ENCODE results near the gene AASS.

AASS gene

DNA sequence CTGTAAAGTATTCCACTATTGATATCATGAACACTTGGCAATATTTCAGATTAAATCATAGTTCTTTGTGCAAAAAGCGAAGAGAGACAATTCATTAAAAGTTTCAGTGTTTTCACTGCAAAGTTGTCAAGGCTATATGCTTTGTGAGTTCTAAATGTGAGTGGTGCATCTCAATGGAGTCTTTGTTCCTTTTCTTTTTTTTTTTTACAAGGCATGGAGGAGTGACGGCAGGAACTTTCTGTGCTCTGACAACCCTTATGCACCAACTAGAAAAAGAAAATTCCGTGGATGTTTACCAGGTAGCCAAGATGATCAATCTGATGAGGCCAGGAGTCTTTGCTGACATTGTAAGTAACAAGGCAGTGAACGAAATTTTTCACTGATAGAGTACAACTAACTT lies 84.5 kb downstream of the AASS start:
- H3K4me3 ChIP-seq (replicated peaks; ENCODE audit: low read depth, low read length) = no peak overlapping the region
- no peak for DNase-seq (ENCODE audit: extremely low read depth, low read depth)
- no peak for TF ChIP-seq CTCF (IDR thresholded peaks at IDR 0.05; ENCODE audit: low read depth, low read length, missing control alignments)

DNA sequence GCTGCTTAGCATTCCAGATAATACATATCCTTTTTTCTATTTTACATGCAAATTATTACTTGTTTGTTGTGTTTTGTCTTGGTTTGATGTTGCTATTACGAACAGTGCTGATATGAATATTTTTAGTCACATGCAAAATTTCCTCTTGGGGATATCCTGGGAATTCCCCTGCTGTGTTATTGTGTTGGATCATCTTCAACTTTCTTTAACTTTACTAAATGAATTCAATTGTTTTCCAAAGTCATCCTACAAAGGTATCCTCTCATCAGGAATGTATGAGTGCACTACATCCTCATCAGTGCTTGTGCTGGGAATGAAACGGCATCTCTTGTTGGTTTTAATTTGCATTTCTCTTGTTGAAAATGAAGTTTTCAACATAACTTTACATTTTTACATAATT lies 87.1 kb downstream of the AASS start:
- TF ChIP-seq CTCF (IDR thresholded peaks at IDR 0.05; ENCODE audit: low read depth, low read length, missing control alignments) = no peak
- no peak for DNase-seq (ENCODE audit: extremely low read depth, low read depth)
- H3K4me3 ChIP-seq (replicated peaks; ENCODE audit: low read depth, low read length) = no peak overlapping the region

DNA sequence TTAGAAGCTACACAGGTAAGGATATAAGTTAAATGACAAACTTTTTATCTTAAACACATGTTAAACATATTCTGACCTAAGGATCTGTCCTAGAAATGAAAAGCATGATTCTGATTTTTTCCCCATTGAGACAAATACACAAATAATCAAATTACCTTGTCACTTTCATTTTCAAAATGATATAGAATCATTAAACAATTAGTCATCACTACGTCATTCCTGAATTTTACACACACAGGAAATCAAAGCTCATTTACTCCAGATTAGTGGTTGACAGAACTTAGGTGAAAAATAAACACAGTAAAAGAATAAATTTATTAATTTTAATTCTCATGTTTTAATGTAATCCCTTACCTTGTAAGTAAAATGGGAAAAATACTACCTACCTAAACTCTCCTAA lies 89.0 kb downstream of the AASS start:
- TF ChIP-seq CTCF (IDR thresholded peaks at IDR 0.05; ENCODE audit: low read depth, low read length, missing control alignments) = no peak
- DNase-seq (ENCODE audit: extremely low read depth, low read depth) = no peak
- H3K4me3 ChIP-seq (replicated peaks; ENCODE audit: low read depth, low read length) = no peak overlapping the region

- DNase-seq (ENCODE audit: extremely low read depth, low read depth) = no peak
These were observed 89.7 kb downstream of the AASS start for GRCh38 chr7:122054393-122054792.

DNA sequence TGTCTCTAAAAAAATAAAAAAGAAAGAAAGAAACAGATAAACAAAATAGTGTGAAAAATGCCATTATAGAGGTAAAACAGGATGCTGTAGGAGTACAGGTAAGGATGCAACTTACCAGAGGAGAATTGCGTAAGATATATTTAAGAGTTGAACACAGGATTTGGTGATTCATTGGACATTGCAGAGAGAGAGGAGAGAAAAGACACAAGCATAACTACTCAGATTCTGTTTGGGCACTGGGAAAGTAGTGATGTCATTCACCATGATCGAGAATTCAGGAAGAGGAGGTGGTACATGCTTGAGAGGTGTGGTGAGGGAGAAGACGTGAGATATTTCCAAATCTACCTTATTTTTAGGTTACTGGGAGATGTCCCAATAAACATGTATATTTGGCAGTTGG lies 97.6 kb downstream of the AASS start:
- DNase-seq (ENCODE audit: extremely low read depth, low read depth) = no peak
- no peak for TF ChIP-seq CTCF (IDR thresholded peaks at IDR 0.05; ENCODE audit: low read depth, low read length, missing control alignments)
- H3K4me3 ChIP-seq (replicated peaks; ENCODE audit: low read depth, low read length) = no peak overlapping the region

More at GRCh38 chr7:122054393-122054792, 89.7 kb downstream of the AASS start:
- no peak overlapping the region for H3K4me3 ChIP-seq (replicated peaks; ENCODE audit: low read depth, low read length)
- TF ChIP-seq CTCF (IDR thresholded peaks at IDR 0.05; ENCODE audit: low read depth, low read length, missing control alignments) = no peak

DNA sequence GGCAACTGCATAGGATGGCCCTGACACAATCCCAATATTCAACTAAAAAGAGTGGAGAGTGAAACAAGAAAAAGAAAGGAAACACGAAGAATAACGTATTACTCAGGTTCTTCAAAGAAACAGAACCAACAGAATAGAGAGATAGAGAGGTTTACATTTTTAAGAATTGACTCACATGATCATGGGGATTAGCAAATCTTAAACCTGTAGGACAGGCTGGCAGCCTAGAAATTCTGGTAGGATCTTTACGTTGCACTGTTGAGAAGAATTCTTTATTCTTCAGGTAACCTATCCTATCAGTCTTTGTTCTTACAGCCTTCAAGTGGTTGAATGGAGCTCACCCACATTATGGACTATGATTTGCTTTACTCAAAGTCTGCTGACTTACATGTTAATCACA lies 103.9 kb downstream of the AASS start:
- no peak for TF ChIP-seq CTCF (IDR thresholded peaks at IDR 0.05; ENCODE audit: low read depth, low read length, missing control alignments)
- no peak for DNase-seq (ENCODE audit: extremely low read depth, low read depth)
- H3K4me3 ChIP-seq (replicated peaks; ENCODE audit: low read depth, low read length) = no peak overlapping the region

DNA sequence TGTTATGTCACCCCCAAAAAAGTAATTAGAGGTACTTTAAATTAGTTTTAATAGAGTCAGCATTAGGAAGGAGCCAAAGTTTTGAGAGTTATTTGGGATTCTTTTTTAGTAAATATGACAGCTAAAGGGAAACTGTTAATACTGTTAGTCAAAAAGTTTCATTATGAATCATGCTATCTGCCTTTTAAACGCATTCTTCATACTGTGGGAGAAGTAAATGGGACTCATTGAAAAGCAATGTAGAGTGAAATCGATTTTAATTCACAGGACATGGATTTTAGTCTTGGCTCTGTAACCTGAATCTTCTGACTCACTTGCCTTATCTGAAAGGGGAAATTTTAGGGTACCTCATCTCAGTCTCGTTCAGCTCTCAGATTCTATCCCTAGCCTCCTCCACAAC lies 105.1 kb downstream of the AASS start:
- TF ChIP-seq CTCF (IDR thresholded peaks at IDR 0.05; ENCODE audit: low read depth, low read length, missing control alignments) = no peak
- no peak overlapping the region for H3K4me3 ChIP-seq (replicated peaks; ENCODE audit: low read depth, low read length)
- no peak for DNase-seq (ENCODE audit: extremely low read depth, low read depth)

Measured in HFF-Myc (cell line).